ENCODE measurements around the gene ITPRIPL1.

Gene ITPRIPL1

DNA sequence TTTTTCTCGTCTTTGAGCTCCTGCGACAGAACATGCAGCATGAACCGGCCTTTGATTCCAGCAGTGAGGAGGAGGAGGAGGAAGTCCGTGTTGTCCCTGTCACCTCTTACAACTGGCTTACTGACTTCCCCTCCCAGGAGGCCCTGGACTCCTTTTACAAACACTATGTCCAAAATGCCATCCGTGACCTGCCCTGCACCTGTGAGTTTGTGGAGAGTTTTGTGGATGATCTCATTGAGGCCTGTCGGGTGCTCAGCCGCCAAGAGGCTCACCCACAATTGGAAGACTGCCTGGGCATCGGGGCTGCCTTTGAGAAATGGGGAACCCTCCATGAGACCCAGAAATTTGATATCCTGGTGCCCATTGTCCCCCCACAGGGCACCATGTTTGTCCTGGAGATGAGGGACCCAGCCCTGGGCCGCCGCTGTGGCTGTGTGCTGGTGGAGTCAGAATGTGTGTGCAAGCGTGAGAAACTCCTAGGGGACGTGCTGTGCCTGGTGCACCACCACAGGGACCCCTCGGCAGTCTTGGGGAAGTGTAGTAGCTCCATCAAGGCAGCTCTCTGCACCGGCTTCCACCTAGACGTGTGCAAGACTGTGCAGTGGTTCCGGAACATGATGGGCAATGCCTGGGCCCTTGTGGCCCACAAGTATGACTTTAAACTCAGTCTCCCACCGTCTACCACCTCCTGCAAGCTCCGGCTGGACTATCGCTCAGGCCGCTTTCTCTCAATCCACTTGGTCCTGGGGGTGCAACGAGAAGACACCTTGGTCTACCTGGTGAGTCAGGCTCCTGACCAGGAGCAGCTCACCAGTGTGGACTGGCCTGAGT, 2.1 kb downstream of the ITPRIPL1 start:
- no peak for ATAC-seq (ENCODE audit: low read depth)
- Histone ChIP-seq H3K27me3 (ENCODE audit: insufficient read depth, poor library complexity, severe bottlenecking) (peaks cover 27% of the 10 kb centered on the region), H3K9me3 (ENCODE audit: severe bottlenecking) (no peaks in the 10 kb centered on the region), H3K4me1 (ENCODE audit: insufficient read depth, poor library complexity, severe bottlenecking) (peaks cover 16% of the 10 kb centered on the region), H3K36me3 (ENCODE audit: low read depth) (no peaks in the 10 kb centered on the region), H3K27ac (ENCODE audit: poor library complexity, severe bottlenecking) (no peak overlapping the region), H3K4me3 (ENCODE audit: severe bottlenecking) (no peak overlapping the region)
- TF ChIP-seq, protein P1, sequence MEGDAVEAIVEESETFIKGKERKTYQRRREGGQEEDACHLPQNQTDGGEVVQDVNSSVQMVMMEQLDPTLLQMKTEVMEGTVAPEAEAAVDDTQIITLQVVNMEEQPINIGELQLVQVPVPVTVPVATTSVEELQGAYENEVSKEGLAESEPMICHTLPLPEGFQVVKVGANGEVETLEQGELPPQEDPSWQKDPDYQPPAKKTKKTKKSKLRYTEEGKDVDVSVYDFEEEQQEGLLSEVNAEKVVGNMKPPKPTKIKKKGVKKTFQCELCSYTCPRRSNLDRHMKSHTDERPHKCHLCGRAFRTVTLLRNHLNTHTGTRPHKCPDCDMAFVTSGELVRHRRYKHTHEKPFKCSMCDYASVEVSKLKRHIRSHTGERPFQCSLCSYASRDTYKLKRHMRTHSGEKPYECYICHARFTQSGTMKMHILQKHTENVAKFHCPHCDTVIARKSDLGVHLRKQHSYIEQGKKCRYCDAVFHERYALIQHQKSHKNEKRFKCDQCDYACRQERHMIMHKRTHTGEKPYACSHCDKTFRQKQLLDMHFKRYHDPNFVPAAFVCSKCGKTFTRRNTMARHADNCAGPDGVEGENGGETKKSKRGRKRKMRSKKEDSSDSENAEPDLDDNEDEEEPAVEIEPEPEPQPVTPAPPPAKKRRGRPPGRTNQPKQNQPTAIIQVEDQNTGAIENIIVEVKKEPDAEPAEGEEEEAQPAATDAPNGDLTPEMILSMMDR (IDR thresholded peaks at IDR 0.05; ENCODE audit: poor library complexity, severe bottlenecking), result no peak
- DNase-seq (ENCODE audit: low spot score), result no peak

DNA sequence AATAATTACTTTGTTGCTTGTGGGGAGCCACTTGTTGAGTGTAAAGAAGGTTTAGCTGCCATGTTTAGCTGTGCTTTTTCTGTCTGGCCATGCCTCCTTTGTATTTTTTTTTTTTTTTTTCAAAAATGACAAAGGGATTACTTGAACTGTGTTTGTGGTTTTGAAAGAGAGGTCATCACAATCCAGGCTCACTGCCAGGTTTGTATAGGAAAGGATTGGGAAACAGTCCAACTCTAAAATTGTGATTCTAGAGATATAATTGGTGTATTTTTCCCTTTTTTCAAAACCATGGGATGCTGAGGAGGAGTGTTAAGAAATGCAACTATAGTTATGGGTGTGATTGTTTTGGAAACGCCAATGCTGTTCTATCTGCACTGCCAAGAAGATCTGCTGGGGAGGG, 4.3 kb downstream of the ITPRIPL1 start:
- Histone ChIP-seq H3K27ac (ENCODE audit: poor library complexity, severe bottlenecking) (peak overlapping the region; percentile 46), H3K4me3 (ENCODE audit: severe bottlenecking) (no peak overlapping the region), H3K9me3 (ENCODE audit: severe bottlenecking) (no peaks in the 10 kb centered on the region), H3K27me3 (ENCODE audit: insufficient read depth, poor library complexity, severe bottlenecking) (peaks cover 7% of the 10 kb centered on the region), H3K36me3 (ENCODE audit: low read depth) (no peaks in the 10 kb centered on the region), H3K4me1 (ENCODE audit: insufficient read depth, poor library complexity, severe bottlenecking) (peaks cover 16% of the 10 kb centered on the region)
- ATAC-seq (ENCODE audit: low read depth) (0 out of 3 replicates have a peak, but pooled peaks have one; percentile 8), DNase-seq (ENCODE audit: low spot score) (no peak)
- TF ChIP-seq, protein P1 (IDR thresholded peaks at IDR 0.05; ENCODE audit: poor library complexity, severe bottlenecking), result no peak

GRCh38 chr2:96329874-96330273, 4.8 kb downstream of the ITPRIPL1 start:
- no peak for DNase-seq (ENCODE audit: low spot score)
- peaks cover 16% of the 10 kb centered on the region for H3K4me1 ChIP-seq (ENCODE audit: insufficient read depth, poor library complexity, severe bottlenecking)

GRCh38 chr2:96330407-96330806, 5.3 kb downstream of the ITPRIPL1 start:
- DNase-seq (ENCODE audit: low spot score) (no peak), ATAC-seq (ENCODE audit: low read depth) (peak; percentile 92)
- TF ChIP-seq, protein P1 (IDR thresholded peaks at IDR 0.05; ENCODE audit: poor library complexity, severe bottlenecking), result no peak
- Histone ChIP-seq H3K27me3 (ENCODE audit: insufficient read depth, poor library complexity, severe bottlenecking) (no peaks in the 10 kb centered on the region), H3K9me3 (ENCODE audit: severe bottlenecking) (no peaks in the 10 kb centered on the region), H3K27ac (ENCODE audit: poor library complexity, severe bottlenecking) (peak overlapping the region; percentile 46), H3K4me1 (ENCODE audit: insufficient read depth, poor library complexity, severe bottlenecking) (peaks cover 16% of the 10 kb centered on the region), H3K36me3 (ENCODE audit: low read depth) (no peaks in the 10 kb centered on the region), H3K4me3 (ENCODE audit: severe bottlenecking) (no peak overlapping the region)

More at GRCh38 chr2:96329874-96330273, 4.8 kb downstream of the ITPRIPL1 start:
- H3K27me3 ChIP-seq (ENCODE audit: insufficient read depth, poor library complexity, severe bottlenecking), result peaks cover 4% of the 10 kb centered on the region
- H3K9me3 ChIP-seq (ENCODE audit: severe bottlenecking), result no peaks in the 10 kb centered on the region
- no peak overlapping the region for H3K4me3 ChIP-seq (ENCODE audit: severe bottlenecking)
- H3K27ac ChIP-seq (ENCODE audit: poor library complexity, severe bottlenecking), result peak overlapping the region; percentile 46
- no peak; the same call in 2 of the 3 replicates for ATAC-seq (ENCODE audit: low read depth)
- TF ChIP-seq, protein P1 (IDR thresholded peaks at IDR 0.05; ENCODE audit: poor library complexity, severe bottlenecking), result no peak
- H3K36me3 ChIP-seq (ENCODE audit: low read depth), result no peaks in the 10 kb centered on the region

DNA sequence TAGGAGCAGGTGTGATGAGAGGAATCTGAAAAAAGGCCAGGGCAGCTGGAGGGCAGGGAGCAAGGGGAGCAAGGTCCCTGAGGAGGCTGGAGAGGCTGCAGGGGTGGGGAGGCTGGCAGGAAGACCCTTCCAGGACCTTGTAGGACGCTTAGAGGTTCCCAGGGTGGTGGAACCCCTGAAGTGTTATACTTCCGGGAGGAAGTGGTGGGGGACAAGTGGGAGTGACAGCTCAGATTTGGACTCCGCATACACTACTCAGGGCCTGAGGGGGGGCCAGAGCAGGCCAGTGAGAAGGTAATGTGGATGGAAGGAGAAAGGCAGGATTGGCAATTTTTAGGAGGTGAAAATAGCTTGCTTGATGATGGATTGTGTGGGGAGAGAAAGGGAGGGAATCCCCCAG, 8.6 kb downstream of the ITPRIPL1 start:
- no peaks in the 10 kb centered on the region for H3K27me3 ChIP-seq (ENCODE audit: insufficient read depth, poor library complexity, severe bottlenecking)
- TF ChIP-seq, protein P1 (IDR thresholded peaks at IDR 0.05; ENCODE audit: poor library complexity, severe bottlenecking), result no peak
- H3K4me1 ChIP-seq (ENCODE audit: insufficient read depth, poor library complexity, severe bottlenecking), result peaks cover 20% of the 10 kb centered on the region
- ATAC-seq (ENCODE audit: low read depth), result no peak
- H3K4me3 ChIP-seq (ENCODE audit: severe bottlenecking), result no peak overlapping the region
- no peaks in the 10 kb centered on the region for H3K36me3 ChIP-seq (ENCODE audit: low read depth)
- no peak for DNase-seq (ENCODE audit: low spot score)
- H3K9me3 ChIP-seq (ENCODE audit: severe bottlenecking), result no peaks in the 10 kb centered on the region
- no peak overlapping the region for H3K27ac ChIP-seq (ENCODE audit: poor library complexity, severe bottlenecking)
